ENCODE measurements around the gene DDIT4. TPM values are rescaled to one million over a fixed set of nuclear protein-coding genes. Genes with fewer than 3 reads are reported as not detected.

Gene DDIT4
- total and polyA plus RNA-seq, 9 of the 15 experiments (the other 6 are each of a cell fraction or from before 2014, with no cell fraction given) = 8.2 to 675 (median 159) TPM

DNA sequence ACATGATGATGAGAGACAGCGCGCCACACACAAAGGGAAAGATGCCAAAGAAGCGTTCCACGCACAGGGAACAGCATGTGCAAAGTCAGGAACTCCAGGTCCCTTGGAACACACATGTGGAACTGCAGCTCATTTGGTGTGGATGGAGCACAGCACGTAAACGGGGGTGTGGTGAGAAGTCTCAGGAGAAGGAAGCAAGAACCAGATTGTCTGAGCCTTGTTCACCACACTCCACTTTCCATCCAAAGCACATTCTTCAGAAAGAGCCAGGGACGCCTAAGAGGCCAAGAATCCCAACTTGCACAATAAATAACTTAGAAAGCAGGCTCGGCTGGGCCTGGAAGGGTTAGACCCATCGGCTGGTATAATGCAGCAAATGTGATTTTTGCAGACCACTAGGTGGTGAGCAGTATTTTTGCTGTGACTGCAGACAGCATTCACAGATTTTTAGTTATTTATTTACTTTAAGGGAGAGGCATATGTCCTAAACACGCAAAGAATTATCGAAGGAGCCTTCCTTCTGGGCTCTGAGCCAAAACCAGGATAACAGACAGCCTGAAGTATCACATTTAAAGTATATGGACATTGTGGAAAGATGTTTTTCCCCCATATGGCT, 29.8 kb upstream of the DDIT4 start (continued):
- TF ChIP-seq ID3 (CRISPR knock-in tag; IDR thresholded peaks at IDR 0.05) = no peak
- TF ChIP-seq ID3 (tag; IDR thresholded peaks at IDR 0.05) = peak; percentile 67; the same call in 1 of the 2 replicates
- peak; percentile 60 for TF ChIP-seq CBFA2T3 (IDR thresholded peaks at IDR 0.05)
- TF ChIP-seq MYC (IDR thresholded peaks at IDR 0.05; ENCODE audit: low read depth, low read length) = 0 out of 2 replicates have a peak, but pooled peaks have one; percentile 29
- peak; percentile 50; the same call in 1 of the 2 replicates for TF ChIP-seq MYC (CRISPR knock-in tag; IDR thresholded peaks at IDR 0.05; ENCODE audit: borderline replicate concordance, low read depth)
- 0 out of 2 replicates have a peak, but pooled peaks have one; percentile 9 for TF ChIP-seq RB1 (IDR thresholded peaks at IDR 0.05; ENCODE audit: low read depth)
- peak; percentile 14 for TF ChIP-seq HDAC3 (IDR thresholded peaks at IDR 0.05; ENCODE audit: borderline replicate concordance, partially characterized antibody)
- no peak; the same call in 1 of the 2 replicates for TF ChIP-seq CTBP1 (IDR thresholded peaks at IDR 0.05; ENCODE audit: borderline replicate concordance)
- peak in 1 of 2 experiments; percentile 96; a peak in 3 of 4 replicates for TF ChIP-seq RCOR1 (IDR thresholded peaks at IDR 0.05; ENCODE audit: borderline replicate concordance in 1 of 2, low read depth in 2 of 2, low read length in 2 of 2)
- TF ChIP-seq RAD51 (IDR thresholded peaks at IDR 0.05; ENCODE audit: borderline replicate concordance, low read depth) = no peak
- peak; percentile 31; the same call in 1 of the 2 replicates for TF ChIP-seq SMAD4 (CRISPR knock-in tag; conservative IDR thresholded peaks at IDR 0.05)
- TF ChIP-seq EP300 (IDR thresholded peaks at IDR 0.05; ENCODE audit: low read length) = peak; percentile 50; the same call in 1 of the 2 replicates
- no peak for TF ChIP-seq TFE3 (CRISPR knock-in tag; IDR thresholded peaks at IDR 0.05)
- TF ChIP-seq C11orf30 (IDR thresholded peaks at IDR 0.05; ENCODE audit: low read depth) = 0 out of 2 replicates have a peak, but pooled peaks have one; percentile 3
- no peak for TF ChIP-seq ARHGAP35 (IDR thresholded peaks at IDR 0.05; ENCODE audit: partially characterized antibody)
- TF ChIP-seq FOXA3 (CRISPR knock-in tag; conservative IDR thresholded peaks at IDR 0.05 in 1 of 2, IDR thresholded peaks at IDR 0.05 in 1 of 2) = peak; percentile 78 to 91; a peak in 3 of 4 replicates
- TF ChIP-seq SMARCA4 (IDR thresholded peaks at IDR 0.05) = peak; percentile 42; the same call in 1 of the 2 replicates
- TF ChIP-seq, protein P1, sequence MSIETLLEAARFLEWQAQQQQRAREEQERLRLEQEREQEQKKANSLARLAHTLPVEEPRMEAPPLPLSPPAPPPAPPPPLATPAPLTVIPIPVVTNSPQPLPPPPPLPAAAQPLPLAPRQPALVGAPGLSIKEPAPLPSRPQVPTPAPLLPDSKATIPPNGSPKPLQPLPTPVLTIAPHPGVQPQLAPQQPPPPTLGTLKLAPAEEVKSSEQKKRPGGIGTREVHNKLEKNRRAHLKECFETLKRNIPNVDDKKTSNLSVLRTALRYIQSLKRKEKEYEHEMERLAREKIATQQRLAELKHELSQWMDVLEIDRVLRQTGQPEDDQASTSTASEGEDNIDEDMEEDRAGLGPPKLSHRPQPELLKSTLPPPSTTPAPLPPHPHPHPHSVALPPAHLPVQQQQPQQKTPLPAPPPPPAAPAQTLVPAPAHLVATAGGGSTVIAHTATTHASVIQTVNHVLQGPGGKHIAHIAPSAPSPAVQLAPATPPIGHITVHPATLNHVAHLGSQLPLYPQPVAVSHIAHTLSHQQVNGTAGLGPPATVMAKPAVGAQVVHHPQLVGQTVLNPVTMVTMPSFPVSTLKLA (conservative IDR thresholded peaks at IDR 0.05) = peak in 1 of 2 experiments; percentile 44; a peak in 1 of 4 replicates
- TF ChIP-seq, protein P2, sequence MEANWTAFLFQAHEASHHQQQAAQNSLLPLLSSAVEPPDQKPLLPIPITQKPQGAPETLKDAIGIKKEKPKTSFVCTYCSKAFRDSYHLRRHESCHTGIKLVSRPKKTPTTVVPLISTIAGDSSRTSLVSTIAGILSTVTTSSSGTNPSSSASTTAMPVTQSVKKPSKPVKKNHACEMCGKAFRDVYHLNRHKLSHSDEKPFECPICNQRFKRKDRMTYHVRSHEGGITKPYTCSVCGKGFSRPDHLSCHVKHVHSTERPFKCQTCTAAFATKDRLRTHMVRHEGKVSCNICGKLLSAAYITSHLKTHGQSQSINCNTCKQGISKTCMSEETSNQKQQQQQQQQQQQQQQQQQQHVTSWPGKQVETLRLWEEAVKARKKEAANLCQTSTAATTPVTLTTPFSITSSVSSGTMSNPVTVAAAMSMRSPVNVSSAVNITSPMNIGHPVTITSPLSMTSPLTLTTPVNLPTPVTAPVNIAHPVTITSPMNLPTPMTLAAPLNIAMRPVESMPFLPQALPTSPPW (CRISPR knock-in tag; IDR thresholded peaks at IDR 0.05) = no peak
- TF ChIP-seq MEIS2 (IDR thresholded peaks at IDR 0.05; ENCODE audit: partially characterized antibody) = peak; percentile 67
- TF ChIP-seq, protein P3, sequence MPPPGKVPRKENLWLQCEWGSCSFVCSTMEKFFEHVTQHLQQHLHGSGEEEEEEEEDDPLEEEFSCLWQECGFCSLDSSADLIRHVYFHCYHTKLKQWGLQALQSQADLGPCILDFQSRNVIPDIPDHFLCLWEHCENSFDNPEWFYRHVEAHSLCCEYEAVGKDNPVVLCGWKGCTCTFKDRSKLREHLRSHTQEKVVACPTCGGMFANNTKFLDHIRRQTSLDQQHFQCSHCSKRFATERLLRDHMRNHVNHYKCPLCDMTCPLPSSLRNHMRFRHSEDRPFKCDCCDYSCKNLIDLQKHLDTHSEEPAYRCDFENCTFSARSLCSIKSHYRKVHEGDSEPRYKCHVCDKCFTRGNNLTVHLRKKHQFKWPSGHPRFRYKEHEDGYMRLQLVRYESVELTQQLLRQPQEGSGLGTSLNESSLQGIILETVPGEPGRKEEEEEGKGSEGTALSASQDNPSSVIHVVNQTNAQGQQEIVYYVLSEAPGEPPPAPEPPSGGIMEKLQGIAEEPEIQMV (tag; conservative IDR thresholded peaks at IDR 0.05; ENCODE audit: low read depth) = no peak
